ENCODE measurements around the gene ANGPTL8.

The ANGPTL8 gene

GRCh38 chr19:11238041-11238440 lies 1.4 kb upstream of the ANGPTL8 start:
- no peak for FAIRE-seq

GRCh38 chr19:11238781-11239376 lies 540 bp upstream of the ANGPTL8 start:
- no peak for FAIRE-seq

GRCh38 chr19:11240008-11240444 lies 607 bp downstream of the ANGPTL8 start:
- no peak for FAIRE-seq

GRCh38 chr19:11242025-11242424 lies 2.6 kb downstream of the ANGPTL8 start:
- no peak for FAIRE-seq

GRCh38 chr19:11242864-11243797 lies 3.7 kb downstream of the ANGPTL8 start:
- no peak for FAIRE-seq

- no peak for FAIRE-seq
Observed at GRCh38 chr19:11243798-11244169, 4.4 kb downstream of the ANGPTL8 start.

- FAIRE-seq = no peak
Observed at GRCh38 chr19:11244846-11245589, 5.6 kb downstream of the ANGPTL8 start.

GRCh38 chr19:11246941-11247340 lies 7.5 kb downstream of the ANGPTL8 start:
- FAIRE-seq = no peak

- no peak for FAIRE-seq
Observed at GRCh38 chr19:11247391-11247790, 8.0 kb downstream of the ANGPTL8 start.

GRCh38 chr19:11247934-11248333 lies 8.5 kb downstream of the ANGPTL8 start:
- FAIRE-seq = no peak

- no peak for FAIRE-seq
Observed at GRCh38 chr19:11248852-11249251, 9.4 kb downstream of the ANGPTL8 start.

- FAIRE-seq = no peak
Observed at GRCh38 chr19:11251217-11251616, 11.8 kb downstream of the ANGPTL8 start.

GRCh38 chr19:11251650-11252314 lies 12.4 kb downstream of the ANGPTL8 start:
- no peak for FAIRE-seq

GRCh38 chr19:11252665-11253355 lies 13.4 kb downstream of the ANGPTL8 start:
- no peak for FAIRE-seq

- no peak for FAIRE-seq
Observed at GRCh38 chr19:11254666-11255065, 15.2 kb downstream of the ANGPTL8 start.

- FAIRE-seq = no peak
Observed at GRCh38 chr19:11256189-11256588, 16.8 kb downstream of the ANGPTL8 start.

- no peak for FAIRE-seq
Observed at GRCh38 chr19:11257846-11258380, 18.5 kb downstream of the ANGPTL8 start.

GRCh38 chr19:11260996-11261395 lies 21.6 kb downstream of the ANGPTL8 start:
- no peak for FAIRE-seq

GRCh38 chr19:11261431-11261970 lies 22.1 kb downstream of the ANGPTL8 start:
- no peak for FAIRE-seq

- no peak for FAIRE-seq
Observed at GRCh38 chr19:11261971-11262839, 22.8 kb downstream of the ANGPTL8 start, which contains the start of gene DOCK6. DOCK6 (minus strand) TSS chr19:11262524; CDS start chr19:11262440, 84 bp downstream.
